Effector memory CD8-positive, alpha-beta T cell (primary cell): ENCODE results near the gene UNC13A.

Source experiments
- ATAC-seq: fragments of 150-1000 bp; cut with Tn5 transposase; replicated peaks from 2 replicates; pipeline ENCODE4 v1.10.0; 2021; ENCODE audit warnings: mild to moderate bottlenecking, moderate library complexity
- DNase-seq, 3 experiments: peaks; one replicate each; pipeline ENCODE4 v3.0.0; 2021
- H3K27ac Mint-ChIP-seq, 2 donors: one replicate each; pipeline ENCODE4 v1.8.0; 2022; ENCODE audit warnings: mild to moderate bottlenecking in 2 of 2, mixed read lengths in 2 of 2, moderate library complexity in 2 of 2
- H3K27me3 Mint-ChIP-seq, 2 donors: one replicate each; pipeline ENCODE4 v1.8.0; 2022; ENCODE audit warnings: mixed read lengths in 2 of 2
- H3K36me3 Mint-ChIP-seq: one replicate; pipeline ENCODE4 v1.8.0; 2022; ENCODE audit warnings: mild to moderate bottlenecking, moderate library complexity, mixed read lengths; ENCODE audit not compliant: insufficient read depth
- H3K4me1 Mint-ChIP-seq, 2 donors: one replicate each; pipeline ENCODE4 v1.8.0; 2022; ENCODE audit warnings: low read depth in 2 of 2, mixed read lengths in 2 of 2
- H3K4me3 Mint-ChIP-seq, 2 donors: one replicate each; pipeline ENCODE4 v1.8.0; 2022; ENCODE audit warnings: mild to moderate bottlenecking in 2 of 2, mixed read lengths in 2 of 2, moderate library complexity in 2 of 2
- H3K9me3 Mint-ChIP-seq, 2 donors: one replicate each; pipeline ENCODE4 v1.8.0; 2022; ENCODE audit warnings: mixed read lengths in 2 of 2

UNC13A gene

GRCh38 chr19:17648097-17648660 is 40.0 kb downstream of the UNC13A start:
- no peak for ATAC-seq

GRCh38 chr19:17647071-17648020 is 40.8 kb downstream of the UNC13A start:
- H3K9me3 Mint-ChIP-seq: no peaks in the 10 kb centered on the region
- ATAC-seq (no peak), DNase-seq (no peak)
- no peaks in the 10 kb centered on the region for H3K4me1 Mint-ChIP-seq
- H3K27ac Mint-ChIP-seq: no peak overlapping the region
- H3K4me3 Mint-ChIP-seq: no peak overlapping the region
- peaks cover 14 to 23% of the 10 kb centered on the region in 2 donors for H3K27me3 Mint-ChIP-seq
- H3K36me3 Mint-ChIP-seq: peaks cover 2% of the 10 kb centered on the region

More at GRCh38 chr19:17648097-17648660, 40.0 kb downstream of the UNC13A start:
- no peak overlapping the region for H3K27ac Mint-ChIP-seq
- no peak for DNase-seq
- H3K27me3 Mint-ChIP-seq: peaks cover 14 to 28% of the 10 kb centered on the region in 2 donors
- H3K36me3 Mint-ChIP-seq: peaks cover 2% of the 10 kb centered on the region
- no peaks in the 10 kb centered on the region for H3K4me1 Mint-ChIP-seq
- H3K9me3 Mint-ChIP-seq: no peaks in the 10 kb centered on the region
- H3K4me3 Mint-ChIP-seq: no peak overlapping the region

- H3K4me3 Mint-ChIP-seq: no peak overlapping the region
- peaks cover 2% of the 10 kb centered on the region for H3K36me3 Mint-ChIP-seq
- DNase-seq (no peak), ATAC-seq (no peak)
- H3K9me3 Mint-ChIP-seq: no peaks in the 10 kb centered on the region
- H3K4me1 Mint-ChIP-seq: no peaks in the 10 kb centered on the region
- peaks cover 14 to 19% of the 10 kb centered on the region in 2 donors for H3K27me3 Mint-ChIP-seq
- no peak overlapping the region for H3K27ac Mint-ChIP-seq
Observed at GRCh38 chr19:17646441-17646840, 41.7 kb downstream of the UNC13A start.

GRCh38 chr19:17645339-17645963 is 42.7 kb downstream of the UNC13A start:
- no peak overlapping the region for H3K27ac Mint-ChIP-seq
- DNase-seq (no peak), ATAC-seq (no peak)
- H3K9me3 Mint-ChIP-seq: no peaks in the 10 kb centered on the region
- peaks cover 14 to 19% of the 10 kb centered on the region in 2 donors for H3K27me3 Mint-ChIP-seq
- H3K36me3 Mint-ChIP-seq: peaks cover 2% of the 10 kb centered on the region
- H3K4me3 Mint-ChIP-seq: no peak overlapping the region
- no peaks in the 10 kb centered on the region for H3K4me1 Mint-ChIP-seq

- H3K27ac Mint-ChIP-seq: no peak overlapping the region
- ATAC-seq: no peak
- H3K36me3 Mint-ChIP-seq: peaks cover 2% of the 10 kb centered on the region
- no peak for DNase-seq
- H3K4me3 Mint-ChIP-seq: no peak overlapping the region
- H3K4me1 Mint-ChIP-seq: no peaks in the 10 kb centered on the region
- peaks cover 24 to 25% of the 10 kb centered on the region in 2 donors for H3K27me3 Mint-ChIP-seq
- no peaks in the 10 kb centered on the region for H3K9me3 Mint-ChIP-seq
Observed at GRCh38 chr19:17642656-17643055, 45.5 kb downstream of the UNC13A start.

GRCh38 chr19:17641846-17642245 is 46.3 kb downstream of the UNC13A start:
- no peak for DNase-seq
- ATAC-seq: no peak
- no peak overlapping the region for H3K27ac Mint-ChIP-seq
- peaks cover 24 to 25% of the 10 kb centered on the region in 2 donors for H3K27me3 Mint-ChIP-seq
- H3K4me3 Mint-ChIP-seq: no peak overlapping the region
- H3K9me3 Mint-ChIP-seq: no peaks in the 10 kb centered on the region
- peaks cover 2% of the 10 kb centered on the region for H3K36me3 Mint-ChIP-seq
- H3K4me1 Mint-ChIP-seq: no peaks in the 10 kb centered on the region

- ATAC-seq (no peak), DNase-seq (no peak)
- no peaks in the 10 kb centered on the region for H3K36me3 Mint-ChIP-seq
- no peaks in the 10 kb centered on the region for H3K9me3 Mint-ChIP-seq
- H3K27me3 Mint-ChIP-seq: peaks cover 24 to 25% of the 10 kb centered on the region in 2 donors
- H3K27ac Mint-ChIP-seq: no peak overlapping the region
- no peaks in the 10 kb centered on the region for H3K4me1 Mint-ChIP-seq
- no peak overlapping the region for H3K4me3 Mint-ChIP-seq
Observed at GRCh38 chr19:17641181-17641580, 47.0 kb downstream of the UNC13A start.

- no peak overlapping the region for H3K4me3 Mint-ChIP-seq
- peaks cover 0 to 5% of the 10 kb centered on the region in 2 donors for H3K27me3 Mint-ChIP-seq
- DNase-seq (no peak), ATAC-seq (no peak)
- H3K27ac Mint-ChIP-seq: no peak overlapping the region
- H3K9me3 Mint-ChIP-seq: no peaks in the 10 kb centered on the region
- no peaks in the 10 kb centered on the region for H3K36me3 Mint-ChIP-seq
- H3K4me1 Mint-ChIP-seq: no peaks in the 10 kb centered on the region
Observed at GRCh38 chr19:17633700-17634099, 54.5 kb downstream of the UNC13A start.

- H3K36me3 Mint-ChIP-seq: no peaks in the 10 kb centered on the region
- H3K4me3 Mint-ChIP-seq: no peak overlapping the region
- H3K9me3 Mint-ChIP-seq: no peaks in the 10 kb centered on the region
- no peaks in the 10 kb centered on the region for H3K4me1 Mint-ChIP-seq
- no peak overlapping the region for H3K27ac Mint-ChIP-seq
- ATAC-seq: no peak
- DNase-seq: no peak
- H3K27me3 Mint-ChIP-seq: peaks cover 0 to 5% of the 10 kb centered on the region in 2 donors
Observed at GRCh38 chr19:17632577-17632976, 55.6 kb downstream of the UNC13A start.

- no peaks in the 10 kb centered on the region for H3K9me3 Mint-ChIP-seq
- no peak for DNase-seq
- H3K27me3 Mint-ChIP-seq: peaks cover 4 to 7% of the 10 kb centered on the region in 2 donors
- no peak overlapping the region for H3K4me3 Mint-ChIP-seq
- no peaks in the 10 kb centered on the region for H3K4me1 Mint-ChIP-seq
- H3K27ac Mint-ChIP-seq: no peak overlapping the region
- peaks cover 4% of the 10 kb centered on the region for H3K36me3 Mint-ChIP-seq
- no peak for ATAC-seq
Observed at GRCh38 chr19:17629760-17630159, 58.4 kb downstream of the UNC13A start.

- ATAC-seq (no peak), DNase-seq (no peak)
- H3K27ac Mint-ChIP-seq: no peak overlapping the region
- H3K27me3 Mint-ChIP-seq: peaks cover 4 to 7% of the 10 kb centered on the region in 2 donors
- no peaks in the 10 kb centered on the region for H3K4me1 Mint-ChIP-seq
- no peak overlapping the region for H3K4me3 Mint-ChIP-seq
- no peaks in the 10 kb centered on the region for H3K9me3 Mint-ChIP-seq
- H3K36me3 Mint-ChIP-seq: peaks cover 4% of the 10 kb centered on the region
Observed at GRCh38 chr19:17627921-17628320, 60.2 kb downstream of the UNC13A start.

- Mint-ChIP-seq H3K9me3 (no peaks in the 10 kb centered on the region), H3K36me3 (peaks cover 4% of the 10 kb centered on the region), H3K4me3 (no peak overlapping the region), H3K27me3 (peaks cover 4 to 7% of the 10 kb centered on the region in 2 donors), H3K4me1 (peaks cover 0 to 3% of the 10 kb centered on the region in 2 donors), H3K27ac (no peak overlapping the region)
- ATAC-seq: no peak
- no peak for DNase-seq
Observed at GRCh38 chr19:17627161-17627560, 61.0 kb downstream of the UNC13A start.

GRCh38 chr19:17626456-17627015 is 61.6 kb downstream of the UNC13A start:
- H3K4me1 Mint-ChIP-seq: peaks cover 3 to 5% of the 10 kb centered on the region in 2 donors
- peaks cover 4 to 12% of the 10 kb centered on the region in 2 donors for H3K27me3 Mint-ChIP-seq
- H3K4me3 Mint-ChIP-seq: no peak overlapping the region
- DNase-seq (no peak), ATAC-seq (no peak)
- H3K36me3 Mint-ChIP-seq: peaks cover 4% of the 10 kb centered on the region
- peaks cover 0 to 6% of the 10 kb centered on the region in 2 donors for H3K9me3 Mint-ChIP-seq
- H3K27ac Mint-ChIP-seq: no peak overlapping the region
